NK-92 (cell line): ENCODE data around the gene SUSD6.

Experiments used
- DNase-seq: peaks from one replicate; lab custom pipeline; 2025; ENCODE audit not compliant: unreplicated experiment; lab: John Stamatoyannopoulos, UW

The SUSD6 gene

DNA sequence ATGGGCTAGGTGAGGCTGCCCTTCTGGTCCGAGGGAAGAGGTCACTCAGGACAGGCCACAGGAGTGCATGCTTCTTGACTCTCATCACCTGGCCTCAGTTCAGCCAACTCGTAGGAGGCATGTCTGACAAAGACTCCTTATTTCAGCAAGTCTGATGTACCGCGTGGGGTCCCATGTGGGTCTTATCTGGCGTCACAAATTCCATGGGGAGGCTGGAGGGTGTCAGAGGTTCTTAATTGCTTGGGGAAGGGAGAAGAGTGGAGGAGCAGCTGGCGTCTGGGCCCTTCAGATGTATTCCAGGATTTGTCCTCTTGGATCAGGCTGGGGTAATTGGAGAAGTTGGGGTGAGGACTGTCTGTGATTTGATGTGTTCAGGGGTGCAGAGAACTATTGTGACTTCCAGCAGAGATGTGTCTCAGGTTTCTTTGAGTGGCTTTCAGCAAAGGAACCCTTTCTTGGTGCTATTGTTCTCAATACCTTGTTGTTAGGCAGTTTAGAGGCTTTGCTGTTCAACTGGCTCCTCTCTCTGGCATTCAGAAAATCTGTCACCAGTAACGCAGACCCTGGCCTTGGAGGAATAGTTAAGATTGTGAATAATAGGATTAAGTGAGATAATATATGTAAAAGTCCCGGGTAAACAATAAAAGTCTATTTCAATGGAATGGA is 60.1 kb downstream of the SUSD6 start:
- no peak for DNase-seq

DNA sequence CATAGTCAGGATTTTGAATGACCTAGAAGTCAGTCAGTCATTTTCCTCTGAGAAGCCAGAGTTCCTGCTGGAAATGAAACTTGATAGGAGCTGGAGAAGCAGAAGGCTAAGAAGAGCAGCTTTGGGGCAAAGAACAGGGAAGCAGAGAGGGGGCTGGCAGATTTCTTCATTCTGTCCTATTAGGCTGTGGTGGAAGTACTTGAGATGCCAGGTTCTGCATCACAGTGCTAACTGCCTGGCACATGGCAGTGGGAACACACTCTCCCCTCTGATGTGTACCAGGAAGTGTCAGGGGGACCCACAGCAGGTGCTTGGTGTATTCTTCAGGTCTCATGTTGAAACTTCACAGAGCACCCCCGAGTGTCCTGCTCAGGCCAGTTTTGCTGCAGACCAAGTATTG is 61.0 kb downstream of the SUSD6 start:
- DNase-seq = no peak

DNA sequence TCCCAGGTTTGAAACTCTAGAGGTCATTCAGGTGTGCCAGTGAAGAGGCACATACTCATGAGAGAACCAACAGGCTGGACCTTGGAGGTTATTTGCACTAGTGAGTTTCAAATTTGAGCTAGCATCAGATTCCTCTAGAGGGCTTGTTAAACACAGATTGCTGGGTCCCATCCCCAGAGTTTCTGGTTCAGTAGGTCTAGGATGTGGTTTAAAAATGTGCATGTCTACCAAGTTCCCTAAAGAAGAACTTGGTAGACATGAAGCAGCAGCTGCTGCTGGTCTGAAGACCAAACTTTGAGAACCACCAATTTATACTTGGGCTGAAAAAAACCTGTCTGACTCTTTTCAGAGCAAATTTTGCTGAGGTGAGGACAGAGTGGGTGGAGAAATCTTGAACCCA is 61.7 kb downstream of the SUSD6 start:
- no peak for DNase-seq

DNA sequence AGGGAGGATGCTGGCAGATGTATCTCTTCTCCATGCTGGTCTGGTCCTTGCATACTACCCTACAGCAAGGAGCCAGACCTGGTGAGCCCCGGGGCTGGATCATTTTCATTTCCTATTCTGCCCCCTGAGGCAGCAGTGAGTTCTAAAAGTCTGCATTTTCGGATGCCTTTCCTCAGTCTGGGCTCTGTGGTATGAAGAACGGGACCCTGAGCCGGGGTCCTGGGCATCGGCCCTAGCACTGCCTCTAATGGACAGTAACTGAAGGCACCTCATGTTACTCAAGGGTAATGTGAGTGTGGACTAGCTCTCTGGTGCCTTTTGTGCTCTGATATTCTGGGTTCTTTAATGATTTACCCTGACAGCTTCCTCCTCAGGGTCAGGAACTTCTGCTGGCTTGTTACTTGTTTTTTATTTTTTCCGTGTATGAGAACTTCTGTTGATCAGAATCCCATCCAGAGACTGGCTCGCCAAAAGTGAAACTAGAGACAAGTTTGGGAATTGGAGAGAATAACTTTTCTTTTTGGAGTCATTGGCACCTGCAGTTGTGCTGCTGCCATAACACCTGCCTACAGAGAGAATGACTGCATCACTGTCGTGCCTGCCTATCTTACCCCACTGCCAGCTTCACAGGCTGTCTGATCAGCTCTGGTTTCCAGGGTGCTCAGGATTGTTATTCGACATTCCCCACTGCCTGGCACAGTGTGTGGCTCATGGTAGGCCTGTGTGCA is 62.3 kb downstream of the SUSD6 start:
- DNase-seq = no peak

DNA sequence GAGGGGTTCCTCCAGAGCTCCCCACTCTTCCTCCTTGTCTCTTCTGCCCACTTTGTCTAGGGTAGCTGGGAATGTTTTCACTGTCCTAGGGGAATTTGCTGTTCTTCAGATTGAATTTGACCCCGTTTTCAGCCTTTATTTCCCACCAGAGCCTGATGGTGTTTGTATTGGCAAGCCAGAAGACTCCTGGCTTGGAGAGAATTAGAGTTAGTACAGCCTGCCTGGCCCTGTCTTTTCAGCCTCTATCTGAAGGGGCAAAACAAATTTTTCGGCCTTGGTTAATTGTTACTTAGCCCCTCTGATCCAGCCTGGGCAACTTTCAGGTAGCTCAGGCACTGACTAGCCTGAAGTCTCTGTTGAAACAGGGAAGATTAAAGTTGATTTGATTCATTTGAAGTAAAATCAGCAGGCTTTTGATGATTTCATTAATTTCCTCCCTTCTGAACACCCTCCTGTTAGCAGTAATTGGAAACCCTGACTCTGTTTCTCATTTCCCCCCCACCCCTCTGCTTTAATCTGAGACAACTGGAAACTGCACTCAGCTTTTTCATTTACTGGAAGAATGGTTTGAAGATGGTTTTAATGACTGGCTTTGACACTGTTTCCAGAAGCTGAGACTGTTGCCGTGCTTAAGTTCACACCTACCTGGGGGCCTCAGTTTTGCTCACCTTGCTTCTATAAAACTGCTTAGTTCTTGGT is 63.3 kb downstream of the SUSD6 start:
- no peak for DNase-seq

DNA sequence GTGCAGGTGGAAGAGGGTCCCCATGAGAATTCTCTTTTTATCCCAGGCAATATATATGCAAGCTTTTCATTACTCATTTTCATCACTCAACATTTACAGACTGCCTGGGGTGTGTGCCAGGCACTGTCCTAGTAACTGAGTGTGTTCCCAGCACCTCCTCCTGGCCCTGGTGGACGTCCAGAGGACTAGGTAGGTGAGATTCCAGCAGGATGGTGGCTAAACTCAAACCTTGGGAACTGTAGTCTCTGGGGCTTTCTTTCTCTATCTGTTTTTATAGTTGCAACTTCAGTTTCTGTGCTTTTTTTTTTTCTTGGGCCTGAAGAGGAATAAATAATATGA is 63.8 kb downstream of the SUSD6 start:
- DNase-seq = no peak

DNA sequence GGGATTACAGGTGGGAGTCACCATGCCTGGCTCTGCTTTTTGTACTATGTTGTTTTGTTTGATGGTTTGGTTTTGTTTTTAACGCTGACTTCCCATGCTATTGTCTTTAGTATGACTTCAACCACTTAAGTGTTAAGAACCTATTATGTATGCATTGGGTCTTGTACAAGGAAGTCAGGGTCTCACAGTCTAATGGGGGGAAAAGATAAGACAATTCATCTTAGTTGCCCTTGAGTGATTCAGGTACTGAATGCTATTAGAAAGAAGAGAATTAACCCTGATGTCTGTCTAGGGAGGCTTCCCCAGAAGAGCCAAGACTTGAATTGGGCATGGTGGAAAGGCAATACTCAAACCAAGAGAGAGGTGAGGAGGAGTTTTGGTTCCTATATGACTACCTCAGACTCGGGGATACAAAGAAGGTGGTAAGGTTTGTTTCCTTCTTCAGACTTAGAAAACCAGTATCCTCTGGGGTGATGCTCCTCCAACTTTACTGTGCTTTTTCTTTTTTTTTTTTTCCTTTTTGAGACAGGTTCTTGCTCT is 64.6 kb downstream of the SUSD6 start:
- no peak for DNase-seq

DNA sequence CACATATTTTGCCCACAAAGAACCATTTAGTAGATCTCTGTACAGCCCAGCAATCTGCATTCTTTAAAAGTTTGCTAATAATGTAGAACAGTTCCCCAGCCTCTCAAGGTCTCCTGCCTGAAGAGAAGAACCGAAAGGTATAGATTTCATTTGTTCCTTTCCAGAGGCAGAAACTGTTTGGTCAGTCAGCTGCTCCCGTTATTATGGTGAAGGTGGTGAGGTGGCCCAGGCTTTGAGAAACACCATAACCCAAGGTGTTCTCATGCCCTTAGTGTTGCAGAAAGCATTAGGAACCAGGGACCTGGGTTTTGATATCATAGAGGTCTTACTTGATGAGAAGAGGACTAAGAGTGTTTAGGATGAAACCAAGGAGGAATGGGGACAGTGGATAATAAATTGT is 65.3 kb downstream of the SUSD6 start:
- DNase-seq = no peak

DNA sequence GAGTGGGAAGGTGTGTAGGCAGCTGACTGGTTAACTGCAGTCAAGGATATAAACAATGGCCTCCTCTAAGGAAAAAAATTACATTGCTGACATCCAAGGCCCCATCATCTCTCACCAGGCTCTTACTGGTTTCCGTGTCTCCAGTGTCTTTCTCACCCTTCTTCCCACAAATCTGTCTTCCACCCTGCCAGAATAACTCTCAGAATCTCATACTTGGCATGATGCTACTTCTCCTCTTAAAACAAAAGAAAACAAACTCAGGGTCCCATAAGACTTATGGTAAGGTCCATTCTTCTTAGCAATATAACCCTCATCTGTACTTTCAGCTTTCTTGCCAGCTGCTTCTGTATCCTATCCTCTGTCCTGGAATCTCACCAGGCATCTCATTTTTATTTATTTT is 68.9 kb downstream of the SUSD6 start:
- no peak for DNase-seq

DNA sequence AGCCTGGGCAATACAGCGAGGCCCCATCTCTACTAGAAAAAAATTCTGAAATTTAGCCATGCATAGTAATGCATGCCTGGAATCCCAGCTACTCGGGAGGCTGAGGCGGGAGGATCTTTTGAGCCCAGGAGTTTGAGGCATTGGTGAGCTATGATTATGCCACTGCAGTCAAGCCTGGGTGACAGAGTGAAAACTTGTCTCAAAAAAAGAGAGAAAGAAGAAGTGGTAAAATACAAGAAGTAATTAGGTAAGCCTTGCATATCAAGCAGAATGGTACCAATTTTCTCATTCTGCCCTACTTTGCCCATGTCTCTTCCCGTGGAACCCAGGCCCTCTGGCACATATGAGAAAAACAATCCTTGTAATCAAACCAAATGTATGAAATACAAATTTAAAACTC is 70.7 kb downstream of the SUSD6 start:
- no peak for DNase-seq

DNA sequence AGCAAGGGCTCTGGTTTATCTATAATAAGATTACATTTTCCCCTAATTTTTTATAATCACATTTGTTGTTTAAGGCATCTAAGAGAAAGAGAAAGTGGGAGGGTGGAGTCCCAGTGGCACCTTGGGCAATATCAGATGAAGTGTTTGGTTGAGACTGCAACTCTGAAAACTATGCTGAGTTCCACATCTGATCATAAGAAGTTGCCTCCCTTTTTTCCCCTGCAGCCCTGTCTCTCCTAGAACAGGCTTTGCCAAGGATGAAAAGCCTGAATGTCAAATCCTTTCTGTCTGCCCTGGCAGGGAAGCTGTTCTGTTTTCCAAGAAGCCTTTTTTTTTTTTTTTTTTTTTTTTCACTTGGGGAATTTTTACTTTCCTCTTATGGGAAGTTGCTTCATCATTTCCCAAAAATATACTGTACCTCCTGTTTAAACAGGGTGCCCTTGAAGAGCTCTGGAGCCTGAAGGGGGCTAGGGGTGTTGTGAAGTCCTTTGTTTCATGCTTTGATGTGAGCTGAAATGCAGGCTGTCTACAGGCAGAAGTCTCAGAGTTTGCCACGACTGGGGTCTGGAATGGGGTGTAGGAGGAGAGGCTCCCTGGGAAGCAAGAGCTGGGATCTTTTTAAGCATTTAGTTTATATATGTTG is 71.3 kb downstream of the SUSD6 start:
- no peak for DNase-seq

DNA sequence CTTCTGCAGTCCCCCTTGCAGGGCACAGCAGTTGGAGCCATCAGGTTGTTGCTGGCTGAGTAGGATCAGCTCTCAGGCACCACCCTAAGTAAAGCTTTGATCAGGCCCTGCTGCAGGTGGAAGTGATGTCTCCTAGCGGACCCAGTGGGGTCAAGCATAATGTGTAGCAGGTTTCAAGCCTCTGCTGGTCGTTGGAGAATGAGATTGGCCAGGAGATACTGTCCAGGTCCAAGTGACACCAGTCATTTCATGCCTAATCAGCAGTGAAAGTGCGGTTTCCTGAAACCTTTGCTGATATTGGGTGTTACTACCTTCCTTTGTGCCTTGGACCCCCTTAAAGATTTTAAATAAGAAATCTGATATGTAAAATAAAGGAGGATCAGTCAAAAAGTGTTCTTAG is 72.6 kb downstream of the SUSD6 start:
- no peak for DNase-seq

DNA sequence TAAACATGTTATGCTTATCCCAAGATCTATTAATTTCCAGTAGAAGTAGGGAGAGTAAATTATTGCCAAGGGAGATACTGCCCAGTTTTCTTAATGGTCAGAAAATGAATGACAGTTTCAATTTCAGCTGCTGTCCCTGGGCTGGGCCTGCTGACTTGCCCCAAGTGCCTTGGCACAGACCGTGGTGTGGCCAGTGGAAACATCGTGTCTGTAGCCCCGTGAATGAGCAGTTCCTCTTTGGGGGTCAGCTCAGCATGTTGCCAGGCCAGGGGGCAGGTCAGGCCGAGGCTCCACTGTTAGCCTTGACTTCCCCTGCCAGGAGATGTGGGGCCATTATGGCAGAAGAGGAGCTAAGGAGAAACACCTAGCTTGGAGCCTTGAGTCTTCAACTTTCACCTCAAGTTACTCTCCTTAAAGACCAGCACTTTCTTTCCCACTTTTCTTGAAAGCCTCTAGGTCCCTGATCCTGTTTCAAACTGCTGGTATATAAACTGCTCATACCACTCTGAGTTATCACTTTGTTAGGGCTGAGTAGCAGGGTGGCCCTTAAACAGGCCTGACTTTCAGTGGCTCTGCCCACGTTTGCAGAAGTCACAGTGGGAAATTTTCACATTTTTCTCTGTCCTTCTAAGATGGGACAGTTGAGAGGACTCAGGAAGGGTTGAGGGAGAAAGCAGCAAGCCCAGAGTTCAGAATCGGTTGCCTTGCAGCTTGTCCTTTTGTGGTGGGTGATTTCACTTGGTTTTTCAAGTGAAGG is 73.2 kb downstream of the SUSD6 start:
- DNase-seq = no peak

DNA sequence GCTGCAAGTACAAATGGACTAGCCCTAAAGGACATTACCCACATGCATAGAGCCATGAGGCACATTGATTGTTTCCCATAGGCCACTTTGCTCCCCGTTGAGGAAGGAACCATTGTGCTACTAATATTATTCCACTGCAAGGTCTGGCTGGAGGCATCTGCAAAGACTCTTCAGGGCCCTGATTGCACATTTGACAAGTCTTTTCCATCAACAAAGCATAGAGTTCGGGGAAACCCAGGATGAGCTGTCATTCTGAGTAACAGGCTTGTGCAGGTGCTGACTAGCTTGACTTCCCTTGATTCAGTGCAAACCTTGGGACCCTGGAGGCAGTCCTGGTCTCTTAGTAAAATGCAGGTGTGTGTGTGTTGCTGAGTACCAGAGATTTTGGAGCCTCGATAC is 73.8 kb downstream of the SUSD6 start:
- DNase-seq = no peak

DNA sequence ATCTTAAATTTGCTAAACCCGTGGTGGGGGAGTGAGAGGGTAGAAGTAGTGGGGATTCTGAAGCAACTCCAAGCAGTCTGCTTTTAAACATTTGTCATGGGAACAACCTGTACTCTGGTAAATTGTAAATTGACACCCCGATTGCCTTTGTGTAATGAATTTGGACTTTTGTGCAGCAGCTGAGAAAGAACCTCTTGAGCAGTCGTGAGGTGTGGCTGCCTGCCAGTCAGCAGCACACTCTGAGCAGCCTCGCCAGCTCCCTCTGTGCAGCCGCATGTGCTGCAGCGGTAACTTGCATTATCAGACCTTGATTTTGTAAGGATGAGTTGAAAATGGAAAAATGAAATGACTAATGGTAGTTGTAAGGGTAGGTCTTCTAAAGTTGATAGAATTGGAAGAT is 74.3 kb downstream of the SUSD6 start:
- no peak for DNase-seq

DNA sequence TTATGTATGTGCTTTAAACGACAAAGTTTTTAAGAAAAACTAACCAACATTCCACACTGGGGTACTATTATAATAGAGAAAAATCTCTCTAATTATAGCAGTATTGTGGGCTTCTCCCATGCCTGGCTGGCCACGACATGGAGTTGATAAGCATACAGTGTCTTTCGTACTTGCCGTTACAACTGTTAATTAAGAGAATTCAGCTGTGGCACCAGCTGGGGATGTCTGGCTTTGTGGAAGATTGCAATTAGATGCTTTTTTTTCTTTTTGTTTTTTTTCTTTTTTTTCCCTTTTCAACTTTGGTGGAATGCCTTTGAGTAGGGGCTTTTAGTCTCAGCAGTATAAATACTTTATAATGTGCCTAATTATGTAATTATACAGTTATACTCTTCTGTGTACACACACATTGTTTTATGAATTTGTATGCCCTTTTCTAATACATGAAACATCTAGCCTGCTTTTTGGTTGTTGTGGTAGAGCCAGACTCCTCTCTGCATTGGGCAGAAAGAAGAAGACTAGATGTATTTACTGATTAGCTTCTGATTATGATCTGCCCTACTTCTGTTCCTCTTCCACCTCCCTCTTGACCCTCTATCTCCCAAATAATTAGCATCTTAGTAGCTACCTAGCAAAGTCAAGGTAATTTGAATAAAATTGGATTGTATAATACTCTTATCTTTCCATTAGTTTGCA is 76.4 kb downstream of the SUSD6 start:
- no peak for DNase-seq

DNA sequence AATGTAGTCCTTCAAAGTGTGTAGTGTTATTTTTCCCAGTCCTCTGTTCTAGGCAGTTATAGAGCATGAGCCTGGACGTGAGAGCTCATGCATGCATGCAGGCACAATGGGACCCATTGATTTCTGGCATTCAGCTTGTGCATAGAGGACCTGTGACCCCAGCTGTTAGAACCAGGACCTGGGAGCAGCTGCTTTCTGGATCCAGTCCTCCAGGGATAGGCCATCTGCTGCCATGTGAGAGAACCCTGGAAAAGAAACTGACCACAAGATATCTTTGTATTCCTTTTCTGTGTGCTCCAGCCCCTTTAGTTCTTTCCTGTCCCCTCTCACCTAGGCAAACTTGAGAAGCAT is 76.9 kb downstream of the SUSD6 start:
- no peak for DNase-seq

DNA sequence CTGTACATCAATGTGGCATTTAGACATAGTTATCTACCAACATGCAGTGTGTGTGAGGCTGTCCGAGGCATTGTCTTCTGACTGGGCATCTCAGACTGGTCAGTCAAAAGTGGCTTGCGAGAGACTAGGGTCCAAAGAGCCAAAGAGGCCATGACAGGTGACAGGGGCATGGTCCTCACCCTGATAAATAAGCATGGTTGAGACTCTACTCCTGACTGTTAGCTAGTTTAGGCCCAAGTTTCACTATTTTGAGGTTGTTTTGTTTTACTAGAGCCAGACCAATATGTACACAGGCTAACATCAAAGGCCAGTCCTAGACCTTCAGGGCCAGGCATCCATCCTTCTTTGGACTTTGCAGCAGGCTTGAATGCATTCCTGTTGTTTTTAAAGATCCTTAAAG is 78.6 kb downstream of the SUSD6 start:
- DNase-seq = no peak

DNA sequence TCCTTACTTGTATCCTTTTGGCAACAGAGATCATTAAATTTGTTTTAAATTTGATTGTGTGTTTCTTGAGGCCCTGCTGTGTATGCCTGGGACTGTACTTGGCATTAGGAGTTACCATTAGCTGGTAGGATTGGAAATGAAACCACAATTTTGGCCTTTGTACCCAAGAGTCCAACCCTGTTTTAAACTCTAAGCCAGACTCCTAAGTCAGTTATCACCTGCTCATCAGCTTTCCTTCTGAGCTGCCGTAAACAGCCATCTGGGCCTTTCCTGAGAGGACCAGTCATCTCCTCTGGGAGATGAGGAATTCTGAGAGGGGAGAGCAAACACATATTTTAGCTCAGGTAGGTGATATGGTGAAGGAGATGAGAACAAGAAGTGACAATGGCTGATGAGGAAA is 81.2 kb downstream of the SUSD6 start:
- DNase-seq = no peak

DNA sequence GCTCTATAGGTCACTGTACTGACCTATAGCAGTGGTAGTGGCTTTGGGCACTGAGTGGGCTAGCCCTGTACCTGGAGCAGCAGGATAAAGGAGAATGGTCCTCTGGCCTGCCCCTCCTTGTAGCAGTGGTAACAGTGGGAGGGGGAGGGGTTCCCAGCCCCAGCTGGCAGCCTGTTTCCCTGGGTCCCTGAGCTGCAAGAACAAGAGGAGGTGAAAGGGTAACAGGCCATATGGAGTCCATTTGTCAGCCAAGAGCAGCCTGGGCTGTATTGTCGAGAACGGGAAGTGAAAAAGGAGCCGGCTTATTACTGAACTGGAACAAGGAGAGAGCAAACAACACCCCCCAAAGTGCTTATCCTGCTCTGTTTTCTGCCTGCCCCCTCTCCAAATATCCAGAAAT is 81.7 kb downstream of the SUSD6 start:
- DNase-seq = no peak
